Large intestine (tissue), 3 donors: Measurements from ENCODE around the gene FAM151B. TPM values are rescaled to one million over a fixed set of nuclear protein-coding genes. Genes with fewer than 3 reads are reported as not detected.

Experiments used
- DNase-seq, 2 donors: peaks; one replicate each; pipeline versions ENCODE4 v3.0.0 to v3.0.0-alpha.2; 2013
- H3K27ac ChIP-seq: one replicate; pipeline ENCODE4 v1.5.1; 2013; ENCODE audit warnings: low read length
- H3K27me3 ChIP-seq: 2 replicates; pipeline ENCODE4 v1.6.1; 2013; ENCODE audit warnings: low read length; ENCODE audit not compliant: control insufficient read depth, insufficient read depth
- H3K36me3 ChIP-seq: 2 replicates; pipeline ENCODE4 v1.6.1; 2013; ENCODE audit warnings: low read length; ENCODE audit not compliant: control insufficient read depth, insufficient read depth
- H3K4me1 ChIP-seq: one replicate; pipeline ENCODE4 v1.6.1; 2013; ENCODE audit warnings: low read length; ENCODE audit not compliant: control insufficient read depth, insufficient read depth
- H3K4me3 ChIP-seq: one replicate; pipeline ENCODE4 v1.5.1; 2013; ENCODE audit warnings: low read length
- H3K9me3 ChIP-seq: one replicate; pipeline ENCODE4 v1.6.1; 2013; ENCODE audit warnings: mild to moderate bottlenecking, low read depth, low read length, moderate library complexity; ENCODE audit not compliant: control insufficient read depth
- WGBS: methylation state at CpG from one replicate; pipeline ENCODE4 v1.1.5; 2013; ENCODE audit warnings: low lambda C conversion rate; ENCODE audit not compliant: insufficient coverage; 5-methylcytosine and 5-hydroxymethylcytosine counted together
- polyA plus RNA-seq: library from polyadenylated mRNA; unstranded; fragments of 120-200 nt; gene quantifications from one replicate; pipeline ENCODE4 v1.2.1, GENCODE V29; 2013

Gene FAM151B
- polyA plus RNA-seq, 1 donor, result 1.2 TPM

- no peak overlapping the region for H3K27ac ChIP-seq
- no peaks in the 10 kb centered on the region for H3K4me1 ChIP-seq
- no CpG with 5 or more reads among the region's 6 CpGs for WGBS
- DNase-seq, result no peak
- H3K27me3 ChIP-seq, result no peaks in the 10 kb centered on the region
- H3K9me3 ChIP-seq, result no peaks in the 10 kb centered on the region
- H3K36me3 ChIP-seq, result no peaks in the 10 kb centered on the region
- H3K4me3 ChIP-seq, result no peak overlapping the region
Measured at GRCh38 chr5:80584770-80585169, 96.9 kb downstream of the FAM151B start.

- Histone ChIP-seq H3K9me3 (no peaks in the 10 kb centered on the region), H3K36me3 (no peaks in the 10 kb centered on the region), H3K4me1 (no peaks in the 10 kb centered on the region), H3K27me3 (peaks cover 3% of the 10 kb centered on the region), H3K27ac (no peak overlapping the region), H3K4me3 (no peak overlapping the region)
- WGBS, result 100% methylated on average over 2 of the region's 8 CpGs
- DNase-seq, result no peak
Measured at GRCh38 chr5:80588858-80589540, 101.1 kb downstream of the FAM151B start.

GRCh38 chr5:80590766-80591165 lies 102.9 kb downstream of the FAM151B start:
- Histone ChIP-seq H3K4me1 (no peaks in the 10 kb centered on the region), H3K36me3 (no peaks in the 10 kb centered on the region), H3K4me3 (no peak overlapping the region), H3K27ac (no peak overlapping the region), H3K9me3 (no peaks in the 10 kb centered on the region), H3K27me3 (peaks cover 3% of the 10 kb centered on the region)
- WGBS, result 80% methylated on average over 1 of the region's 5 CpGs
- DNase-seq, result no peak

- H3K9me3 ChIP-seq, result no peaks in the 10 kb centered on the region
- no peak for DNase-seq
- H3K27me3 ChIP-seq, result peaks cover 3% of the 10 kb centered on the region
- no peaks in the 10 kb centered on the region for H3K36me3 ChIP-seq
- 100% methylated on average over 1 of the region's 3 CpGs for WGBS
- no peaks in the 10 kb centered on the region for H3K4me1 ChIP-seq
- no peak overlapping the region for H3K27ac ChIP-seq
- no peak overlapping the region for H3K4me3 ChIP-seq
Measured at GRCh38 chr5:80591352-80591751, 103.5 kb downstream of the FAM151B start.

GRCh38 chr5:80592105-80592504 lies 104.2 kb downstream of the FAM151B start:
- no peaks in the 10 kb centered on the region for H3K4me1 ChIP-seq

More at GRCh38 chr5:80592105-80592504, 104.2 kb downstream of the FAM151B start:
- Histone ChIP-seq H3K36me3 (no peaks in the 10 kb centered on the region), H3K27me3 (peaks cover 3% of the 10 kb centered on the region), H3K9me3 (no peaks in the 10 kb centered on the region), H3K4me3 (no peak overlapping the region), H3K27ac (no peak overlapping the region)
- DNase-seq, result no peak
- WGBS, result 57% methylated on average over 1 of the region's 1 CpG

Other genes starting within 250 kb of the FAM151B start
- 44.8 TPM for gene SERINC5, start 232.1 kb upstream of the FAM151B start, polyA plus RNA-seq
- not detected for gene SPZ1, start 168.1 kb upstream of the FAM151B start, polyA plus RNA-seq
- 34.5 TPM for gene ZFYVE16, start 80.0 kb upstream of the FAM151B start, polyA plus RNA-seq
- not detected for gene ANKRD34B, start 82.2 kb downstream of the FAM151B start, polyA plus RNA-seq
- gene MSH3, start 166.6 kb downstream of the FAM151B start, polyA plus RNA-seq, result 13.8 TPM
- gene DHFR, start 166.9 kb downstream of the FAM151B start, polyA plus RNA-seq, result 50.7 TPM